ENCODE data around the gene MLIP.
"Not testable (repeated sequence)": the region's sequence is repeated elsewhere in the genome, so short reads cannot be mapped to it uniquely, and the experiment has no call there.

The MLIP gene

GRCh38 chr6:54111341-54112045 lies at the start of gene MLIP:
Gene MLIP (plus strand): TSS chr6:54111443. CDS start chr6:54111480, 37 bp downstream.
- DNase-seq (ENCODE audit: extremely low read depth in 1 of 2, low read depth in 1 of 2), result no peak

- DNase-seq (ENCODE audit: extremely low read depth in 1 of 2, low read depth in 1 of 2), result no peak
These were observed 48.1 kb upstream of the MLIP start for GRCh38 chr6:54063228-54063539.

- DNase-seq (ENCODE audit: extremely low read depth in 1 of 2, low read depth in 1 of 2), result no peak
These were observed 42.5 kb upstream of the MLIP start for GRCh38 chr6:54068694-54069093.

- DNase-seq (ENCODE audit: extremely low read depth in 1 of 2, low read depth in 1 of 2), result no peak
These were observed 41.2 kb upstream of the MLIP start for GRCh38 chr6:54070025-54070424.

- no peak for DNase-seq (ENCODE audit: extremely low read depth in 1 of 2, low read depth in 1 of 2)
These were observed 39.4 kb upstream of the MLIP start for GRCh38 chr6:54071821-54072340.

GRCh38 chr6:54072635-54073313 lies 38.5 kb upstream of the MLIP start:
- no peak for DNase-seq (ENCODE audit: extremely low read depth in 1 of 2, low read depth in 1 of 2)

- DNase-seq (ENCODE audit: extremely low read depth in 1 of 2, low read depth in 1 of 2), result no peak
These were observed 37.8 kb upstream of the MLIP start for GRCh38 chr6:54073487-54073886.

GRCh38 chr6:54074109-54074508 lies 37.1 kb upstream of the MLIP start:
- no peak for DNase-seq (ENCODE audit: extremely low read depth in 1 of 2, low read depth in 1 of 2)

GRCh38 chr6:54074578-54075195 lies 36.6 kb upstream of the MLIP start:
- no peak for DNase-seq (ENCODE audit: extremely low read depth in 1 of 2, low read depth in 1 of 2)

- DNase-seq (ENCODE audit: extremely low read depth in 1 of 2, low read depth in 1 of 2), result no peak
These were observed 35.0 kb upstream of the MLIP start for GRCh38 chr6:54076159-54076789.

- not testable (repeated sequence) for DNase-seq (ENCODE audit: extremely low read depth in 1 of 2, low read depth in 1 of 2)
These were observed 29.7 kb upstream of the MLIP start for GRCh38 chr6:54081499-54081898.

- DNase-seq (ENCODE audit: extremely low read depth in 1 of 2, low read depth in 1 of 2), result no peak
These were observed 28.0 kb upstream of the MLIP start for GRCh38 chr6:54083287-54083686.

- no peak for DNase-seq (ENCODE audit: extremely low read depth in 1 of 2, low read depth in 1 of 2)
These were observed 27.0 kb upstream of the MLIP start for GRCh38 chr6:54084231-54084630.

GRCh38 chr6:54085047-54085446 lies 26.2 kb upstream of the MLIP start:
- DNase-seq (ENCODE audit: extremely low read depth in 1 of 2, low read depth in 1 of 2), result no peak

- no peak for DNase-seq (ENCODE audit: extremely low read depth in 1 of 2, low read depth in 1 of 2)
These were observed 25.7 kb upstream of the MLIP start for GRCh38 chr6:54085541-54085940.

GRCh38 chr6:54086439-54086838 lies 24.8 kb upstream of the MLIP start:
- DNase-seq (ENCODE audit: extremely low read depth in 1 of 2, low read depth in 1 of 2), result no peak

GRCh38 chr6:54087721-54088120 lies 23.5 kb upstream of the MLIP start:
- no peak for DNase-seq (ENCODE audit: extremely low read depth in 1 of 2, low read depth in 1 of 2)

- DNase-seq (ENCODE audit: extremely low read depth in 1 of 2, low read depth in 1 of 2), result no peak
These were observed 17.8 kb upstream of the MLIP start for GRCh38 chr6:54093326-54093948.

- DNase-seq (ENCODE audit: extremely low read depth in 1 of 2, low read depth in 1 of 2), result no peak
These were observed 16.9 kb upstream of the MLIP start for GRCh38 chr6:54094293-54094692.

GRCh38 chr6:54094786-54095185 lies 16.5 kb upstream of the MLIP start:
- DNase-seq (ENCODE audit: extremely low read depth in 1 of 2, low read depth in 1 of 2), result no peak

- no peak for DNase-seq (ENCODE audit: extremely low read depth in 1 of 2, low read depth in 1 of 2)
These were observed 15.5 kb upstream of the MLIP start for GRCh38 chr6:54095723-54096122.

All from stimulated activated CD8-positive, alpha-beta memory T cell treated with anti-CD3 and anti-CD28 coated beads, Interleukin-7, amount 100 ng/mL, for 48 hours (primary cell).